GM12891 (cell line): ENCODE results near the gene RNF166.

Experiments used
- DNase-seq: peaks from one replicate; pipeline ENCODE4 v3.0.0; 2011; ENCODE audit warnings: low spot score; ENCODE audit not compliant: insufficient read length
- FAIRE-seq: peaks from 2 replicates; lab custom pipeline; 2011; peaks lifted over from hg19 to GRCh38; lab: Jason Lieb, UNC
- PAX5 ChIP-seq: IDR thresholded peaks from 2 replicates; pipeline ENCODE4 v1.6.1; 2011; ENCODE audit warnings: low read length, moderate library complexity, mild to moderate bottlenecking; ENCODE audit not compliant: insufficient read depth, severe bottlenecking
- POLR2A ChIP-seq: IDR thresholded peaks from 2 replicates; pipeline ENCODE4 v1.6.1; 2011; ENCODE audit warnings: low read depth, low read length, control low read depth
- POLR2AphosphoS5 ChIP-seq: IDR thresholded peaks from 2 replicates; pipeline ENCODE4 v1.6.1; 2011; ENCODE audit warnings: low read depth, low read length, control low read depth
- POU2F2 ChIP-seq: IDR thresholded peaks from 2 replicates; pipeline ENCODE4 v1.6.1; 2011; ENCODE audit warnings: low read depth, mild to moderate bottlenecking, control low read depth, low read length, moderate library complexity
- SPI1 ChIP-seq: IDR thresholded peaks from 2 replicates; pipeline ENCODE4 v1.6.1; 2011; ENCODE audit warnings: low read depth, low read length, control low read depth
- TAF1 ChIP-seq: IDR thresholded peaks from 2 replicates; pipeline ENCODE4 v1.6.1; 2011; ENCODE audit warnings: low read depth, low read length, control low read depth

The RNF166 gene

GRCh38 chr16:88718178-88718577, 12.0 kb upstream of the RNF166 start:
- DNase-seq (no peak), FAIRE-seq (no peak)
- TF ChIP-seq PAX5 (no peak), POLR2A (no peak; the same call in 1 of the 2 replicates), POU2F2 (no peak), POLR2AphosphoS5 (no peak), SPI1 (no peak), TAF1 (no peak)

GRCh38 chr16:88716601-88717001, 10.4 kb upstream of the RNF166 start:
- TF ChIP-seq POU2F2 (no peak), POLR2A (no peak), SPI1 (no peak), POLR2AphosphoS5 (no peak), TAF1 (no peak), PAX5 (no peak)
- no peak for FAIRE-seq
- no peak for DNase-seq

GRCh38 chr16:88716201-88716600, 10.0 kb upstream of the RNF166 start:
- no peak for TF ChIP-seq SPI1
- TF ChIP-seq PAX5, result no peak
- no peak for TF ChIP-seq TAF1
- TF ChIP-seq POU2F2, result no peak
- no peak for TF ChIP-seq POLR2A
- TF ChIP-seq POLR2AphosphoS5, result no peak
- DNase-seq (no peak), FAIRE-seq (no peak)

GRCh38 chr16:88715312-88716190, 9.3 kb upstream of the RNF166 start:
- FAIRE-seq (no peak), DNase-seq (no peak)
- TF ChIP-seq POLR2A, result no peak
- TF ChIP-seq POU2F2, result no peak

GRCh38 chr16:88714420-88715302, 8.5 kb upstream of the RNF166 start:
- no peak for TF ChIP-seq PAX5
- TF ChIP-seq POU2F2, result no peak
- no peak for TF ChIP-seq POLR2AphosphoS5
- no peak for TF ChIP-seq SPI1
- TF ChIP-seq POLR2A, result no peak
- no peak for TF ChIP-seq TAF1
- DNase-seq (no peak), FAIRE-seq (no peak)

GRCh38 chr16:88713568-88714419, 7.6 kb upstream of the RNF166 start:
- FAIRE-seq (no peak), DNase-seq (no peak)
- TF ChIP-seq POU2F2 (no peak), POLR2AphosphoS5 (no peak), TAF1 (no peak), PAX5 (no peak), SPI1 (no peak), POLR2A (no peak)

- no peak for TF ChIP-seq TAF1
- no peak for TF ChIP-seq PAX5
- no peak for TF ChIP-seq SPI1
- TF ChIP-seq POU2F2, result no peak
- TF ChIP-seq POLR2A, result no peak
- no peak for TF ChIP-seq POLR2AphosphoS5
Measured at GRCh38 chr16:88713054-88713453, 6.8 kb upstream of the RNF166 start.

GRCh38 chr16:88712362-88712979, 6.3 kb upstream of the RNF166 start:
- no peak for DNase-seq
- TF ChIP-seq TAF1, result no peak
- TF ChIP-seq SPI1, result no peak
- FAIRE-seq, result no peak

More at GRCh38 chr16:88713054-88713453, 6.8 kb upstream of the RNF166 start:
- FAIRE-seq (no peak), DNase-seq (no peak)
